DMS53 treated with DMSO at 0.1 percent for 48 hours (cell line): ENCODE results near the gene CDADC1.

Source experiments
- DNase-seq: peaks from one replicate; lab custom pipeline; 2025; ENCODE audit not compliant: unreplicated experiment; lab: John Stamatoyannopoulos, UW

Gene CDADC1

DNA sequence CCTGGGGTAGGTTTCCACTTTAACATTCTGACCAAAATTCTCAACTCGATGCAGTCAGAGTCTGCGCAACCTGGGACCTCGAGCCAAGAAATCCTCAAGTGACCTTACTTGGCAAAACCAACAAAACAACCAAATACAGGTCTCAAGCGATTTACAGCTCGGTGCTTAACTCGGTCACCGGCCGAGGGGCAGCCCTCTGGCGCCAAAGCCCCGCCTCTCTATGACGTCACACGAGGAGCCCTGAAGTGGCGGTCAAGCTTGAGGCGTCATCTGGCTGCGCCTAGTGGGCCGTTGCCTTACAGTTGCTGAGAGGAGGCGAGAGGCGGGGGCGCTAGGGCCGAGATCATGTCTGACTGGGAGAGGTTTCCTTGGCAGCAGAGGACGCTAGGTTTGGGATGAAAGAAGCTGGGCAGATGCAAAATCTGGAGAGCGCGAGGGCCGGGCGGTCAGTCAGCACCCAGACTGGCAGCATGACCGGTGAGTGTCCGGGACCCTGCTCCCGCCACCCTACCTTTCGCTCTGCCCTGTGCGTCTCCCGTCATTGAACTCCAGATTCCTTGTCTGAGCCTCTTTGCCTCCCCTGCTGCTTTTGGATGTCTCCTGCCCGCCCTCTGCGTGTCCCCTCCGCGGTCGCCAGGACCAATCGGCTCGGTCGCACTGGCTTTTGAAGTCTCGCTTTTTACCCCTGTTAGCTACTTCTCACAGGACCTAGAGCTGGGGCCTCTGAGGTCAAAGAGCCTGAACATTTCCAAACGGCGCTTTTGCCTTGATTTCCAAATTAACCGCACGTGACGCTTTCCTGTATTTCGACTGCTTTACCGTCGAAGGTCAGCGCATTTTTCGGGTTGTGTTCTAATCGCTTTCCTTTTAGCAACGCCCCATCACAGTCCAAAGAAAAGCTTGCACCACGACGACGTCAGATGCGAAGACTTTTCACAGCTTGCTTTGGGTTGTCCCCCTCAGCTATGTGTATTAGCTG, at the start of gene CDADC1:
TSS of gene CDADC1 (plus strand) at position 283 of the 979 bp plus-strand sequence. CDS start at position 396, 113 bp downstream.
- peak; percentile 31 for DNase-seq

DNA sequence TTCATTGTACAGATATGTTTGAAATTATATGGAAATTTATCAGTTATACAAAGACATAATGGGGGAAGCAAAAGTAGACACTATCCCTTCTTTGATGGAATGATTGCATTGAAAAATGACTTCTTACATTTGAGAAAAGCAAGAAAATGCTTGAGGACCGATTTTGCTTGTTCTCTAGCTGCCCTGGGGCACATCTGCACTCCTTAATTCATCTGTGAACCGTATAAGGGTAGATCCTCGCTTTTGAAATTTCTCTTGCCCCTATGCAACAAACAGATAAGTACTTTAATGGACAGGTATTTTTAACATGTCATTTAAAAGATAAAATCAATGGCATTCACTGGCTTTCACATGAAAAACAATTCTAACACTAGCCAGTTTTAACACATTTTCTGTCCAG, 41.1 kb upstream of the CDADC1 start:
- no peak for DNase-seq

DNA sequence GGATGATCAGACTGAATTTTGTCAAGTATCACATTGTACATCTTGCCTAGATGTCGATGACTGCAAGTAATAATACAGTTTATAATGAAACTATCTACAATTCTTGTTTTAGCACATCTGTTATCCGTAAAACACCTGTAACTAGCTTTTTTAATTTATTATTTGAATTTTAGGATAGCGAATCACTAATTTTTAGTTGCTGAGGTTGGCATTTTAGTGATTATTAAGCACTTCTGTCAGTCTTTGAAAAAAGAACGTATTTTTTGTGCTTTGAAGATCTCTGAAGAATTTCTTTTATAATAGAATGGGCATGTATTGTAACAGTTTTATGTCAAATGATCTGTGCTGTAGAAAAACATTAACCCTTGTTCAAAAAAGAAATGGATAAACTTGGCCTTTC, 39.1 kb upstream of the CDADC1 start:
- DNase-seq = no peak

DNA sequence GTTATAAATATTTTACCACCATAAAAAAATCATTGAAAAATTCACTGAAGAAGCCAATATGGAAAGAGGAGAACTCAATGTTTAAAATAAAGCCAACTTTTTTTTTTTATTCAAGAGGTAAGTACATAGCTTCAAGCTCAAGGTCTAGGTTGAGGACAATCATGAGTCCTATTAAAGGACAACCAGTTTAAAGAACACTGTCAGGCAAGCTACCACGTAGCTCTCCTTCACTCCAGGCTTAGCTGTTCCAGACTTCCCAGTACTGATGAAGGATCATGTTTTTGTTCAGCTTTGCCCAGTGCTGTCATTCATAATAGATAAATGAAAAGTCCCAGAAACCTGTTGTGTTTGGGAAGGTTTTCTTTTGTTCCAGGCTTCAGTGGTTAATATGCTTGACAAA, 37.6 kb upstream of the CDADC1 start:
- no peak for DNase-seq

DNA sequence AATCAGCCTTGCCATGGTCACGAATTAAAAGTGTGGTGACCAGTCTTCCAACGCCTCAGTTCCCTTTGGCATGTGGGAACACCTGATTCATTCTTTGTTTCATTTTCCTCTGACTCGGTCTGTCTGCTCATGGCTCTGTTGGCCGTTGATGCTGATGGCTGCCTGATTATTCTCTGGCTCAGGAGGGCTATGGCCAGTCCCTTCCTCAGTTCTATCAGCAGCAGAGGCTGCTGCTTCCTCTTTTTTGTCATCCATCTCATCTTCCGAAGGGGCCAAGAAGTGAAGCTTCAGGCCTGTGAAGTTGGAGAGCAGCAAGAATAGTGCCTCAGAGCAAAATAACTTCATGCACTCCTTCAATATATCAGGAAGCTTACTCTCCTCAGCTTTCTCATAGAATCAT, 37.1 kb upstream of the CDADC1 start:
- DNase-seq = no peak

DNA sequence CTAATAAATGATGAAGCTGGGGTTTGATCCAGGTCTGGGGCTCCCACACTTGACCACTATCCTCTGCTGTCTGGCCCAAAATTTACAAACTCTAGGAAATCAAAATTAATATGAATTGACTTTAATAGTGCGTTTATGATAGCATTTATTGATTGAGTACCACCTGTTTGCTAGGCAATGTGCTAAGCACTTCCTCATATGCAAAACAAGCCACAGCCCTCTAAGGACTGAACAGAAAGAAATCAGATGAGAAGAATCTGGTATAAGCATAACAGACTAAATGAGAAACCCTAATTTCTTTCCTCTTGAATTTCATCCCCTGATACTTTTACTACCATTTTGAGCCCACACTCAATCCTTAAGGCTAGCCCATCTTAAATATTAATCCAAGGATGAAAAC, 34.2 kb upstream of the CDADC1 start:
- no peak for DNase-seq

DNA sequence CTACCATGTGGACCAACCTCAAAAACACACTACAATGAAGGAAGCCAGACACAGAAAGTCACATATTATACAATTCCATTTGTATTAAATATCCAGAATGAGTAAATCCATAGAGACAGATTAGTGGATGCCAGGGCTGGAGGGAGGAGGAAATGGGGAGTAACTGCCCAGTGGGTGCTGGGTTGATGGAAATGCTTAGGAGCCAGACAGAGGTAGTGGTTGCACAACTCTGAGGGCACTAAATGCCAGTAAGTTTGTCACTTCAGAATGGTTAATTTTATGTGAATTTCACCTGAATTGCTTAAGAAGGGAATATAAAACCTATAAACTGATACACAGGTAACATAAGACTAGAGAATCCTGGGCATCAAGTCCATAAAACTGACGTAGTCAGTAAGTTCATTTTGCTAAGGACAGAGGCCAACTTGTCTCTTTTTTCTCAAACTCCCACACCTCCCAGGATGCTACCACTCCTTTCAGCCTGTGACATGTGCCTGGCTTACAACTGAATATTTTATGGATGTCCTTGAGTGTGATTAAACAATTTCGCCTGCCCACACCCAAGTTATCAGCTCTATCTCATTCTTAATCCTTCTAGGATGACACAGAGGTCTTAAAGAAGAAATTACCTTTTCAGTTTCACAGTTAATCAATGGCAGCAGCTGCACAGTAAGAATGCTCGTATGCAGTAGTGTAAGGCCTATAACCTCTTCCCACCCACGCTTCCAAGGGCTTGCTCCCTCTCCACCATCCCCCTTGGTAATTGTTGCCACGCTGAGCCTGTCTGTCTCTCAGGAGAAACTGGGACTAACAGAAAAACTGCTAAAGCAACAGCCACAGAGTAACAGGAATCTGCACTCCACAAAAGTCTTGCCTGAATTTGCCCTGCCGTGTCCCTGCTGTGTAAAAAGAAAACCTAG, 33.5 kb upstream of the CDADC1 start:
- DNase-seq = no peak

DNA sequence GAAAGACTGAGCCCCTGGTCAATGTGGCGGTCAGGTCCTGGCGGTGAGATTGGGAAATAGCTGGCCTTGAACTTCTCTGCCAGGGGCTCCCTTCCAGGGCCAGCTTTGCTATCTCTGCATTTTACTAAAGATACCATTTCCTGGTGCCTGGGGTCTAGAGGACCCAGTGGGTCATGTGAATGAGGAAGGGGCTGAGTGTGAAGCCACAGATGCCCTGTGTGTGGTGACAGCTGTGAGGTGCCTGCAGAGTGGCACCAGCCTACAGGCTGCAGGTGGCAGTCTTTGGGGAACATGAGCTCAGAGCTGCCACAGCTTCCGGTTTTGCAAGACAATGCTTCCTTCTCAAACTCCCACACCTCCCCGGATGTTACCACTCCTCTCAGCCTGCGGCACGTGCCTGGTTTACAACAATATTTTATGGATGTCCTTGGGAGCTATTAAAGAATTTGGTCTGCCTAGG, 32.8 kb upstream of the CDADC1 start:
- DNase-seq = peak; percentile 12

DNA sequence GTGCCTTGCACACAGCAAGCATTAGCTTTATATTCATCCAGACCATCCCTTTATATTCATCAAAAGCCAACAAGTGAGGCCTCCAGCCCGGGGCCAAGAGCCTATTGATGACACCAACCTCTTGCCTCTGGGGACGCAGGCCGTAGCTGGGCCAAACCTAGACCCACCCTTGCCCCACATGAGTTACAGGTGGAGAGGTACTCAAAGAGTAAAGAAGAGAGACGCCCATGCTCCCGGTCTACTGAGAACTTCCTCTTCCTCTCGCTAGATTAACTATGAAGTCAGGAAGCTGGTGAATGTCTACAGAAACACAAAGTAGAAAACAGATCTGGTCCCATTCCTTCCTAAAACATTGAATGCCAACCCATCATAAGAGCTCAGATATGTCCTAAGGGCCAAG, 31.4 kb upstream of the CDADC1 start:
- DNase-seq = no peak

DNA sequence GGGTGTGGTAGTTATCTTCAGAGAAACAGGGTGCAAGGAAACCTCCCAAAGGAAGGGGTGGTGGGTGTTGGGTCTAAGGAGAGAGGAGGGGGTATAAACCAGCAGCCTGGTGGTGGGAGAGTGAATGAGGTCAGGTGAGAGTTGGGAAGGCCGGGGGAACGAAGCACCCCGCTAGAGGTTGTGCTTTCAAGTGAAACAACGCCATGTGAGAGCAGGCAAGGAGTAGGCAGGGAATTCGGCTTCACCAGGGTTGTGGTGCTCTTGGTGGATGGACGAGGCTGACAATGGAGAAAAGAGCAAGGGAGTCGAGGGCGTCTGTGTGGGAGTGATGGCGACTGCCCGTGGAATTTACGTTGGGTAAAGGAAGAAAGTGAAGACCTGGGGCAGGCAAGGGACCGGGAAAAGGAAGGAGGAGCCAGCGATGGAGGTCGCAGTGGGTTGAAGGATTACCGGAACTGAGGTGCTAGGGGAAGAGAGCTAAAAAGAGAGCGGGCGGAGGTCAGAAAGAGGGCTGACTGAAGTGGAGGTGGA, 29.7 kb upstream of the CDADC1 start:
- no peak for DNase-seq

DNA sequence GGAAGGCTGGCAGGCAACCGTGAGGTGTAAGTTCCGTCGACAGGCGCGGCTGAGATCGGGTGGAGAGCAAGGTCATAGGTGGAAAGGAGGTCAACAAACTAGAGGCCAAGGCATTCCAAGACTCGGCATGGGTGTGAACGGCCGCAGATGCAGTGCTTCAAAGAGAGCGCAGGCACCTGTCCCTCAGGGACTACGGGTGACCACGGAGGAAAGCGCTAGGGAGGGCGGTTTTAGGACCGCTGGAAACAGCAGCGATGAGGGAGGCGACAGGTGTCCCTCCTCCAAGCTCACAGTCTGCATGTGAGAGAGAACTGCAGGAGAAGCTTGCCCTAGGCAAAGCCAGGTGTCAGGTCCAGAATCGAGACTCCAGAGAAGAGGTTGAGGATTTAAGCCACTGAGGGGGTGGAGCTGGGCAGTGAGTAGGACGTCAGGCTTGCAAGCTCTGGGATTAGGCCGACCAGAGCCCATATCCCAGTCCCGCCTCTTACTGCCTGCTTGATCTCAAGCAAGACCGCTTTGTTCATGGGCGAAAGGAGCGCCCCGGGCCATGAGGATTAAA, 29.2 kb upstream of the CDADC1 start:
- DNase-seq = peak; percentile 41

DNA sequence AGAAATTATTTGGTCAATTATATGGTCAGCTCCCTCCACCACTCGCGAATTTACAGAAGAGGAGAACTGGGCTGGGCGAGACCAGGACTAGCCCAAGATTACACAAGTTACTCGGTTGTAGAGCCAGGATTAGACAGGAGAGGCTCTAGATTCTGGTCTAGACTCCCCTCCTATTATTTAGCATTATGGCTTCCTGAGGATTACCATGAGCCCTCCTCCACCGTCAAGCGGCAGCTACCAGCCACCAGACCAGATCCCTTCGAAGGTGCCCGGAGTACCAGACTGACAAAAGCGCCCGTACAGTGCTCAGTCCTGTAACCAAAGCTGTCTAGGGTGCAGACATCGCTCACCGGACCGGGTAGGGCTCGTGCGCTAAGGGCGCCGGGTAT, 28.1 kb upstream of the CDADC1 start:
- DNase-seq = peak; percentile 19

DNA sequence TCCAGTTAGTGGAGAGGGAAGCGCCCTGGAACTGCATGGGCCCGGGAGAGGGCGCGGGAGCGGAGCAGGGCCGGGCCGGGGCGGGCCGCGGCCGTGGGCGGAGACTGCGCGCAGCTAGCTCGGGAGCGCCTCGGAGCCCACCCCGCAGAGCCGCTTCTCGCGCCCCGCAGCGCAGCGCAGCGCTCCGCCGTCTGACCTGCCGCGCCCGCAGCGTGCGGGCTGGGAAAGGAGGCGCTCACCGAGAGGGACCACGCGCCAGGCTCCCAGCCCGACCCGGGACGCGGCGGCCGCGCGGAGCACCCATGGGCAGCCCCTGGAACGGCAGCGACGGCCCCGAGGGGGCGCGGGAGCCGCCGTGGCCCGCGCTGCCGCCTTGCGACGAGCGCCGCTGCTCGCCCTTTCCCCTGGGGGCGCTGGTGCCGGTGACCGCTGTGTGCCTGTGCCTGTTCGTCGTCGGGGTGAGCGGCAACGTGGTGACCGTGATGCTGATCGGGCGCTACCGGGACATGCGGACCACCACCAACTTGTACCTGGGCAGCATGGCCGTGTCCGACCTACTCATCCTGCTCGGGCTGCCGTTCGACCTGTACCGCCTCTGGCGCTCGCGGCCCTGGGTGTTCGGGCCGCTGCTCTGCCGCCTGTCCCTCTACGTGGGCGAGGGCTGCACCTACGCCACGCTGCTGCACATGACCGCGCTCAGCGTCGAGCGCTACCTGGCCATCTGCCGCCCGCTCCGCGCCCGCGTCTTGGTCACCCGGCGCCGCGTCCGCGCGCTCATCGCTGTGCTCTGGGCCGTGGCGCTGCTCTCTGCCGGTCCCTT, 27.5 kb upstream of the CDADC1 start, which contains the start of gene MLNR:
TSS of gene MLNR (plus strand) at position 303 of the 820 bp plus-strand sequence. CDS start at position 303, 0 bp downstream.
- no peak for DNase-seq

DNA sequence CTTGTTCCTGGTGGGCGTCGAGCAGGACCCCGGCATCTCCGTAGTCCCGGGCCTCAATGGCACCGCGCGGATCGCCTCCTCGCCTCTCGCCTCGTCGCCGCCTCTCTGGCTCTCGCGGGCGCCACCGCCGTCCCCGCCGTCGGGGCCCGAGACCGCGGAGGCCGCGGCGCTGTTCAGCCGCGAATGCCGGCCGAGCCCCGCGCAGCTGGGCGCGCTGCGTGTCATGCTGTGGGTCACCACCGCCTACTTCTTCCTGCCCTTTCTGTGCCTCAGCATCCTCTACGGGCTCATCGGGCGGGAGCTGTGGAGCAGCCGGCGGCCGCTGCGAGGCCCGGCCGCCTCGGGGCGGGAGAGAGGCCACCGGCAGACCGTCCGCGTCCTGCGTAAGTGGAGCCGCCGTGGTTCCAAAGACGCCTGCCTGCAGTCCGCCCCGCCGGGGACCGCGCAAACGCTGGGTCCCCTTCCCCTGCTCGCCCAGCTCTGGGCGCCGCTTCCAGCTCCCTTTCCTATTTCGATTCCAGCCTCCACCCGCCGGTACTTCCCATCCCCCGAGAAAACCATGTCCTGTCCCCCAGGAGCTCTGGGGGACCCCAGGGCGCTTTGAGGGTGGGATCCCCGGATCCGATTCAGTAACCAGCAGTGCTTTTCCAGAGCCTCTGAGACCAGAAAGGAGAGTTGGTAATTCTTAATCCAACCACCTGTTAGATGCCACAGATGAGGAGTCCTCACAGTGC, 26.7 kb upstream of the CDADC1 start:
- no peak for DNase-seq

DNA sequence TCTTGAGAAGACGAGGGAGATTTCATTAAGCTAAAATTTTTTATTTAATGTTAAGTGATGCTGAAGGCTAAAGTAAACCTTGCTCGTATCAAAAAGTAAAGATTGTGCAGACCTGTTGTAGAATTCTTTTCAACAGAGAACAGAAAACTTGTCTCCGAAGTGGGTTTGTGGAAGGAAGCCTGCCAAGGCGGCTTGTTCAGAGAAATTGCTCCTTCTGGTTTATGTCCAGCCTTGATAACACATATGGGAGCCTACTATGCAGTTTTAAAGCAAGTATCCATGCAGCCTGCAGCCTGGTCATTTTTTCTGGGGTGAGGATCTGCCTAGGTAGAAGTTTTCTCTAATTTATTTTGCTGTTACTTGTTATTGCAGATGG, 26.1 kb upstream of the CDADC1 start:
- no peak for DNase-seq

DNA sequence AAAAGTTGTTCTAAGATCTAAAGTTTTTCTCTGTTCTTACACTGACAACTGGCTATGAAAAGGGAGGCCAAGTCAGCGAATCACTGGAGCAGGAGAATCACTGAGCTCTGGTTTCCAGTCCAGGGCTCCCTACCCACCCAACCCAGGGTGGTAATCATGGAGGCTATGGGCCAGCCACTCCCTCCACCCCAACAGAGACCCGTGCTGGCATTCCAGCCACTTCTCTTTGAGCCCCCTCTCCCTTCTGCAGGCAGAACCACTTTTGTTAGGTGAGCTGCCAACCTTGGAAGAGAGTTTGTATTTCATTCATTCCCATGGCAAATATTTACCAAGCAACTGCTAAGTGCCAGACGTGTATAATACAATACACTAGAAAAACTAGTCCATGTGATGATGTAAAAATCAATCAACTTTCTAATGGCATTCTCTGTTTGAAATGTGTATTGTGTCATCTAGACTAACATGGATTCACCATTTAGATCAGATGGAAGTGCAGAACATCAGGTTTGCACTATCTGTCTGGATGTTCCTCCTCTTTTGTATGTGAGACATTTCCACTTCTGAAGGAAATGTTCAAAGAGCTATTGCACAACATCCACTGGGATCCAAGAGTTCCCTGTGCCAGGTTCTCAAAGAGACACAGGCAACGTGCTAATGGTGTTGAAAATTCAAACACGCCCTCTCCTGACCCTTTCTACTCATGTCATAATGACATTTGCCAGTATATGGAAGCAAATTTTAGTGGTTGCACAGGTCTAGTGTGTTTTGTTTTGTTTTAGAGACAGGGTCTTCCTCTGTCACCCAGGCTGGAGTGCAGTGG, 22.3 kb upstream of the CDADC1 start:
- DNase-seq = no peak

DNA sequence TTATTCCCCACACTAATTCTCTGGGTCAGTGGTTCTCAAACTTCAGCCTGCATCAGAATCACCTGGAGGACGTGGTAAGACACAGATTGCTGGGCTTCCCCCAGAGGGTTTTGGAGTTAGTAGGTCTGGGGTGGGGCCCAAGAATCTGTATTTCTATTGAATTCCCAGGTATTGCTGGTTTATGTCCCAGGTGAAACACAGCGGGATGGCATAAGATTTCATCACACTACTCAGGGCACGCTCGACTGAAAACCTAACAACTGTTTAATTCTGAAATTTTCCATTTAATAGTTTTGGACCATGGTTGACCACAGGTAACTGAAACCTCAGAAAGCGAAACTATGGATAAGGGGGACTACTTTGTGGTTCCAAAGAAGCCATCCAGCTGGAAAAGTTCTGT, 21.1 kb upstream of the CDADC1 start:
- DNase-seq = no peak

DNA sequence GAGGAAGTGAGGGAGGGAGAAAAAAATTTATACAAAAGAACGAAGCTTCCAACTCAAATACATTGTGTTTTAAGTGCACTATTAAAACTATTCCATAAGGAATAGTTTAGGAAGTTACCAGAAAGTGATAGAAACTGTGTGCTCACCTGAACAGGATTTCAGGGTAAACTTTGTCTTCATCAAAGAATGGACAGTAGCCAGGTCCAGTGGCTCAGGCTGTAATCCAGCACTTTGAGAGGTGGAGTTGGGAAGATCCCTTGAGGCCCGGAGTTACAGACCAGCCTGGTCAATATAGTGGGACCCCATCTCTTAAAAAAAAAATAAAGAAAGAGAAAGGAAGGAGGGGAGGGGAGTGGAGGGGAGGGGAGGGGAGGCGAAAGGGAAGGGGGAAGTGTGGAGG, 13.0 kb upstream of the CDADC1 start:
- DNase-seq = no peak
